K562 (cell line): Measurements from ENCODE around the gene BRWD1. TPM values are rescaled to one million over a fixed set of nuclear protein-coding genes. Genes with fewer than 3 reads are reported as not detected.

Experiments used
- ATAC-seq: fragments of 200-7000 bp; cut with Tn5 transposase; 3 replicates; pipeline ENCODE4 v1.9.1; 2020; ENCODE audit warnings: moderate library complexity
- BruUV-seq: library from RNA; stranded (reverse); fragments of 400-500 nt; replicated peaks from 2 replicates; lab custom pipeline; 2021; lab: Mats Ljungman, UMichigan
- CTCF ChIA-PET: fragments of 300-600 bp; formaldehyde crosslinking; extraction: SDS; loops from one replicate; lab custom pipeline; 2021; ENCODE audit warnings: low intra/inter-chr PET ratio; lab: Yijun Ruan, JAX
- POLR2A ChIA-PET: fragments of 300-600, 350-650 bp; sonication (Branson Sonifier 250); formaldehyde crosslinking; extraction: SDS; loops from one replicate; lab custom pipeline; 2021; ENCODE audit warnings: antibody characterized with exemption, inconsistent platforms; lab: Yijun Ruan, JAX
- DNase-seq, 4 experiments: peaks; one replicate each; pipeline versions ENCODE4 v3.0.0 to v3.0.0-alpha.2; 2011 to 2018; ENCODE audit warnings: low spot score in 3 of 4, mixed read lengths in 3 of 4; ENCODE audit errors: extremely low read depth in 1 of 4
- FAIRE-seq: peaks from 2 replicates; lab custom pipeline; 2011; peaks lifted over from hg19 to GRCh38; lab: Jason Lieb, UNC
- H2AFZ ChIP-seq: 2 replicates; pipeline ENCODE4 v1.6.0; 2011; ENCODE audit warnings: low read depth, low read length, control low read depth, inconsistent platforms
- H3K27ac ChIP-seq: fragments of 200-600 bp; 3 replicates; pipeline ENCODE4 v1.8.0; 2011; ENCODE audit warnings: low read depth, mild to moderate bottlenecking, control low read depth, inconsistent platforms, low read length, moderate library complexity, mixed read lengths; ENCODE audit errors: extremely low read depth
- H3K27me3 ChIP-seq, 2 experiments: fragments of 300-600 bp in 1 of 2; 2 replicates in 1 of 2; 3 replicates in 1 of 2; pipeline versions ENCODE4 v1.6.0 to v1.8.0; 2011; ENCODE audit warnings: inconsistent platforms in 2 of 2, low read length in 2 of 2, mild to moderate bottlenecking in 1 of 2, mixed read lengths in 1 of 2, moderate library complexity in 1 of 2; ENCODE audit not compliant: control insufficient read depth in 2 of 2, insufficient read depth in 2 of 2
- H3K36me3 ChIP-seq: fragments of 300-600 bp; 3 replicates; pipeline ENCODE4 v1.8.0; 2011; ENCODE audit warnings: mild to moderate bottlenecking, low read length, inconsistent platforms; ENCODE audit not compliant: control insufficient read depth, insufficient read depth
- H3K4me1 ChIP-seq, 2 experiments: fragments of 200-600 bp in 1 of 2; replicated peaks in 1 of 2; 2 replicates in 1 of 2; 3 replicates in 1 of 2; pipeline versions ENCODE4 v1.5.1 to v1.8.0; 2011; ENCODE audit warnings: inconsistent platforms in 2 of 2, low read length in 2 of 2, mild to moderate bottlenecking in 1 of 2, mixed read lengths in 1 of 2, moderate library complexity in 1 of 2; ENCODE audit not compliant: control insufficient read depth in 2 of 2, insufficient read depth in 2 of 2
- H3K4me2 ChIP-seq: 2 replicates; pipeline ENCODE4 v1.6.1; 2011; ENCODE audit warnings: low read length, control low read depth, inconsistent platforms, mixed read lengths; ENCODE audit not compliant: insufficient read depth
- H3K4me3 ChIP-seq: fragments of 200-600 bp; sonication (generic), shearing (Covaris generic); 2 replicates; pipeline ENCODE4 v1.5.1; 2016; ENCODE audit warnings: control low read depth, inconsistent platforms
- H3K79me2 ChIP-seq: fragments of 200-600 bp; 3 replicates; pipeline ENCODE4 v1.8.0; 2011; ENCODE audit warnings: low read length, inconsistent platforms; ENCODE audit not compliant: control insufficient read depth, insufficient read depth
- H3K9ac ChIP-seq, 2 experiments: 2 replicates each; pipeline versions ENCODE4 v1.6.0 to v1.6.1; 2011; ENCODE audit warnings: low read depth in 2 of 2, low read length in 2 of 2, control low read depth in 1 of 2, inconsistent platforms in 1 of 2, mild to moderate bottlenecking in 1 of 2, mixed read lengths in 1 of 2; ENCODE audit not compliant: insufficient read depth in 1 of 2
- H3K9me1 ChIP-seq: one replicate; pipeline ENCODE4 v1.6.0; 2011; ENCODE audit warnings: inconsistent platforms, mild to moderate bottlenecking, low read length, moderate library complexity; ENCODE audit not compliant: control insufficient read depth, insufficient read depth
- H3K9me3 ChIP-seq: replicated peaks from 2 replicates; pipeline ENCODE4 v1.5.1; 2011; ENCODE audit warnings: low read depth, low read length, inconsistent platforms; ENCODE audit not compliant: control insufficient read depth, insufficient read depth
- H4K20me1 ChIP-seq: replicated peaks from 2 replicates; pipeline ENCODE4 v1.6.1; 2011; ENCODE audit warnings: low read length, inconsistent platforms, mixed read lengths; ENCODE audit not compliant: control insufficient read depth, insufficient read depth
- GTF2E2 ChIP-seq: fragments of 200-800 bp; sonication (Bioruptor generic); IDR thresholded peaks from 2 replicates; pipeline ENCODE4 v1.6.1; 2016; ENCODE audit warnings: missing genetic modification characterization, missing compliant biosample characterization
- YY1 ChIP-seq, 3 experiments: IDR thresholded peaks; 2 replicates each; pipeline ENCODE4 v1.6.1; 2011; ENCODE audit warnings: low read length in 2 of 3, mild to moderate bottlenecking in 2 of 3, moderate library complexity in 2 of 3, borderline replicate concordance in 1 of 3, control low read depth in 1 of 3, low read depth in 1 of 3; ENCODE audit not compliant: insufficient read depth in 3 of 3, insufficient replicate concordance in 2 of 3, control insufficient read depth in 1 of 3, insufficient read length in 1 of 3; ENCODE audit errors: extremely low read depth in 1 of 3
- ZNF584 ChIP-seq: fragments of 200-800 bp; sonication (Bioruptor generic); IDR thresholded peaks from 2 replicates; pipeline ENCODE4 v1.6.1; 2016; ENCODE audit warnings: low read depth, mild to moderate bottlenecking, missing genetic modification characterization, missing compliant biosample characterization
- WGBS: fragments of 100-300 bp; shearing (Covaris generic); methylation state at CpG from one replicate; pipeline ENCODE4 v1.1.6; 2016; ENCODE audit warnings: low coverage, mixed read lengths; ENCODE audit not compliant: insufficient coverage; ENCODE audit errors: missing lambda C conversion rate; 5-methylcytosine and 5-hydroxymethylcytosine counted together
- in situ Hi-C: fragments of 300-500 bp; cut with MboI; formaldehyde crosslinking; loops from 4 replicates; pipeline ENCODE4 v1.15.0; 2018; ENCODE audit warnings: inconsistent platforms, mixed read lengths
- intact Hi-C: fragments of 100-400 bp; cut with micrococcal nuclease; formaldehyde crosslinking; loops from 2 replicates; pipeline ENCODE4 v1.14.2; 2022
- polyA plus RNA-seq, 8 experiments: library from polyadenylated mRNA; depleted of rRNA in 4 of 8; stranded (reverse) in 5 of 8; unstranded in 3 of 8; fragments of >200 nt; fragmentation: Nextera tagmentation in 2 of 8; fragmentation: Illumina TruSeq in 1 of 8; extraction: Ambion mirVana in 2 of 8; extraction: Trizol in 1 of 8; gene quantifications; 2 replicates each; pipeline versions ENCODE4 v1.2.1 to v1.2.3, GENCODE V29; 2011 to 2014; ENCODE audit warnings: inconsistent platforms in 1 of 8, missing spikeins in 1 of 8
- total RNA-seq, 7 experiments: library from RNA; depleted of rRNA in 6 of 7; stranded (reverse); fragments of >200 nt in 6 of 7; fragmentation: Illumina TruSeq in 2 of 7; extraction: Trizol in 2 of 7; gene quantifications; 2 replicates each; pipeline versions ENCODE4 v1.2.1 to v1.2.3, GENCODE V29; 2011 to 2021; ENCODE audit warnings: low replicate concordance in 1 of 7
- TF ChIP-seq, protein P1 (sequence below): fragments of 200-800 bp; sonication (Bioruptor generic); IDR thresholded peaks from 2 replicates; pipeline ENCODE4 v1.6.1; 2017; ENCODE audit warnings: missing genetic modification characterization, missing compliant biosample characterization

The BRWD1 gene
- total and polyA plus RNA-seq, 9 of the 15 experiments (the other 6 are each of a cell fraction or from before 2014, with no cell fraction given) = 10.1 to 60.2 (median 34.1) TPM

DNA sequence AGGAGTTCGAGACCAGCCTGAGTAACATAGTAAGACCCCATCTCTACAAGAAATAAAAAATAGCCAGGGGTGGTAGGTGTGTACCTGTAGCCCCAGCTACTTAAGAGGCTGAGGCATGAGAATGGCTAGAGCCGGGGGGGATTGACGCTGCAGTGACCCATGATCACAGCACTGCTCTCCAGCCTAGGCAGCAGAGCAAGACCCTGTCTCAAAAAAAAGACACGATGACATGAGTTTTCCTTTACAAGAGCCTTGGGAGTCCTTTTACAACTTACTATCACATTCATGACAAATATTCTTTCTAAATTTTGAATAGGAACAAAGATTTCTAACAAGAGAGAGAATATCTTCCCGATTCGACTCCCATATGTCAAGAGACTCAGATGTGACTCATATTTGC lies 3.3 kb upstream of the BRWD1 start:
- intact Hi-C loops = loop anchor here (1.0 to 10.0 kb wide), 2 partner anchors 72 to 132 kb away; partner anchors contain the start of gene PSMG1
- FAIRE-seq = no peak
- TF ChIP-seq, protein P1, sequence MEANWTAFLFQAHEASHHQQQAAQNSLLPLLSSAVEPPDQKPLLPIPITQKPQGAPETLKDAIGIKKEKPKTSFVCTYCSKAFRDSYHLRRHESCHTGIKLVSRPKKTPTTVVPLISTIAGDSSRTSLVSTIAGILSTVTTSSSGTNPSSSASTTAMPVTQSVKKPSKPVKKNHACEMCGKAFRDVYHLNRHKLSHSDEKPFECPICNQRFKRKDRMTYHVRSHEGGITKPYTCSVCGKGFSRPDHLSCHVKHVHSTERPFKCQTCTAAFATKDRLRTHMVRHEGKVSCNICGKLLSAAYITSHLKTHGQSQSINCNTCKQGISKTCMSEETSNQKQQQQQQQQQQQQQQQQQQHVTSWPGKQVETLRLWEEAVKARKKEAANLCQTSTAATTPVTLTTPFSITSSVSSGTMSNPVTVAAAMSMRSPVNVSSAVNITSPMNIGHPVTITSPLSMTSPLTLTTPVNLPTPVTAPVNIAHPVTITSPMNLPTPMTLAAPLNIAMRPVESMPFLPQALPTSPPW (CRISPR knock-in tag) = 0 out of 2 replicates have a peak, but pooled peaks have one; percentile 2
- no peak for TF ChIP-seq YY1 (IDR thresholded peaks at IDR 0.05; ENCODE audit: borderline replicate concordance in 1 of 3, control insufficient read depth in 1 of 3, extremely low read depth in 1 of 3, insufficient read depth in 3 of 3, insufficient read length in 1 of 3, insufficient replicate concordance in 2 of 3, low read depth in 1 of 3, low read length in 2 of 3)
- TF ChIP-seq GTF2E2 (tag) = 0 out of 2 replicates have a peak, but pooled peaks have one; percentile 26
- TF ChIP-seq ZNF584 (CRISPR knock-in tag) = peak; percentile 86; the same call in 1 of the 2 replicates
- TF ChIP-seq, all 486 proteins: peak for 3
- POLR2A ChIA-PET = interaction anchor here (0.6 to 7.1 kb wide), 10 partner anchors 8 to 133 kb away, joined by 3 to 73 read pairs (median 5); partner anchors contain the start of genes HMGN1 and PSMG1
- Histone ChIP-seq H3K9ac (peak overlapping the region in 1 of 2 experiments; percentile 51; a peak in 1 of 4 replicates), H3K4me3 (no peak overlapping the region), H3K4me1 (peaks cover 33 to 61% of the 10 kb centered on the region in 2 experiments), H3K27me3 (no peaks in the 10 kb centered on the region), H3K9me3 (0 out of 2 replicates have a peak, but pooled peaks cover 2% of the 10 kb centered on the region), H3K36me3 (peaks cover 4% of the 10 kb centered on the region), H3K27ac (peak overlapping the region; percentile 75; the same call in 2 of the 3 replicates), H3K9me1 (no peaks in the 10 kb centered on the region), H2AFZ (peak overlapping the region; percentile 91), H3K79me2 (peaks cover 27% of the 10 kb centered on the region), H4K20me1 (peaks cover 5% of the 10 kb centered on the region), H3K4me2 (peak overlapping the region; percentile 70; the same call in 1 of the 2 replicates)
- ATAC-seq = no peak
- in situ Hi-C loops = loop anchor here (5.0 kb wide), 1 partner anchor 71 kb away; no protein-coding TSS in a partner anchor
- CTCF ChIA-PET = interaction anchor here (1.0 kb wide), 1 partner anchor 72 kb away, joined by 3 read pairs; no protein-coding TSS in a partner anchor
- no TSS peak for BruUV-seq
- DNase-seq = no peak
- WGBS = 63% methylated on average over 6 of the region's 6 CpGs
